ENCODE results near the gene CTSF.

CTSF gene

GRCh38 chr11:66532784-66533183 is 35.6 kb downstream of the CTSF start:
- no peak for DNase-seq (ENCODE audit: low read depth)

GRCh38 chr11:66531841-66532240 is 36.6 kb downstream of the CTSF start:
- DNase-seq (ENCODE audit: low read depth) = no peak

- DNase-seq (ENCODE audit: low read depth) = no peak
Observed at GRCh38 chr11:66530927-66531709, 37.3 kb downstream of the CTSF start.

- DNase-seq (ENCODE audit: low read depth) = no peak
Observed at GRCh38 chr11:66529655-66530054, 38.8 kb downstream of the CTSF start.

- no peak for DNase-seq (ENCODE audit: low read depth)
Observed at GRCh38 chr11:66529069-66529468, 39.3 kb downstream of the CTSF start.

GRCh38 chr11:66524304-66525040 is 43.9 kb downstream of the CTSF start:
- no peak for DNase-seq (ENCODE audit: low read depth)

GRCh38 chr11:66523611-66524010 is 44.8 kb downstream of the CTSF start:
- no peak for DNase-seq (ENCODE audit: low read depth)

Data from fibroblast of the conjunctiva (primary cell).